ENCODE measurements around the gene LMF1.

GRCh38 chr16:980595-980854, 9.7 kb upstream of the LMF1 start:
- TF ChIP-seq, protein P1, sequence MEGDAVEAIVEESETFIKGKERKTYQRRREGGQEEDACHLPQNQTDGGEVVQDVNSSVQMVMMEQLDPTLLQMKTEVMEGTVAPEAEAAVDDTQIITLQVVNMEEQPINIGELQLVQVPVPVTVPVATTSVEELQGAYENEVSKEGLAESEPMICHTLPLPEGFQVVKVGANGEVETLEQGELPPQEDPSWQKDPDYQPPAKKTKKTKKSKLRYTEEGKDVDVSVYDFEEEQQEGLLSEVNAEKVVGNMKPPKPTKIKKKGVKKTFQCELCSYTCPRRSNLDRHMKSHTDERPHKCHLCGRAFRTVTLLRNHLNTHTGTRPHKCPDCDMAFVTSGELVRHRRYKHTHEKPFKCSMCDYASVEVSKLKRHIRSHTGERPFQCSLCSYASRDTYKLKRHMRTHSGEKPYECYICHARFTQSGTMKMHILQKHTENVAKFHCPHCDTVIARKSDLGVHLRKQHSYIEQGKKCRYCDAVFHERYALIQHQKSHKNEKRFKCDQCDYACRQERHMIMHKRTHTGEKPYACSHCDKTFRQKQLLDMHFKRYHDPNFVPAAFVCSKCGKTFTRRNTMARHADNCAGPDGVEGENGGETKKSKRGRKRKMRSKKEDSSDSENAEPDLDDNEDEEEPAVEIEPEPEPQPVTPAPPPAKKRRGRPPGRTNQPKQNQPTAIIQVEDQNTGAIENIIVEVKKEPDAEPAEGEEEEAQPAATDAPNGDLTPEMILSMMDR (IDR thresholded peaks at IDR 0.05): no peak
- no peak for TF ChIP-seq POLR2A (IDR thresholded peaks at IDR 0.05)
